Parathyroid adenoma (tissue), 2 donors: ENCODE results near the gene KMO.

Experiments
- H2AFZ ChIP-seq: fragments of 300-600 bp; sonication (generic); one replicate; pipeline ENCODE4 v1.7.0; 2017; ENCODE audit warnings: antibody characterized with exemption, mild to moderate bottlenecking
- H3K27ac ChIP-seq: fragments of 300-600 bp; sonication (generic); one replicate; pipeline ENCODE4 v1.7.0; 2017
- H3K27me3 ChIP-seq: fragments of 300-600 bp; sonication (generic); one replicate; pipeline ENCODE4 v1.7.0; 2017; ENCODE audit warnings: low read length; ENCODE audit not compliant: control insufficient read depth, insufficient read depth
- H3K36me3 ChIP-seq: fragments of 300-600 bp; sonication (generic); one replicate; pipeline ENCODE4 v1.7.0; 2017; ENCODE audit warnings: low read length; ENCODE audit not compliant: control insufficient read depth, insufficient read depth
- H3K4me1 ChIP-seq: fragments of 300-600 bp; sonication (generic); one replicate; pipeline ENCODE4 v1.7.0; 2017; ENCODE audit warnings: control low read depth
- H3K4me2 ChIP-seq: fragments of 300-600 bp; sonication (generic); one replicate; pipeline ENCODE4 v1.7.0; 2017; ENCODE audit warnings: low read length
- H3K4me3 ChIP-seq: fragments of 300-600 bp; sonication (generic); one replicate; pipeline ENCODE4 v1.7.0; 2017; ENCODE audit warnings: low read depth, low read length
- H3K79me2 ChIP-seq: fragments of 300-600 bp; sonication (generic); one replicate; pipeline ENCODE4 v1.7.0; 2017; ENCODE audit warnings: control low read depth
- H3K9ac ChIP-seq: fragments of 300-600 bp; sonication (generic); one replicate; pipeline ENCODE4 v1.7.0; 2017; ENCODE audit warnings: mild to moderate bottlenecking
- H3K9me3 ChIP-seq: fragments of 300-600 bp; sonication (generic); one replicate; pipeline ENCODE4 v1.7.0; 2017; ENCODE audit warnings: low read length; ENCODE audit not compliant: control insufficient read depth
- TF ChIP-seq, protein P1 (sequence below): fragments of 300-600 bp; sonication (generic); IDR thresholded peaks from one replicate; pipeline ENCODE4 v1.7.0; 2017; ENCODE audit warnings: antibody characterized with exemption, mild to moderate bottlenecking
- donor health status: primary hyperparathyroidism.

KMO gene

DNA sequence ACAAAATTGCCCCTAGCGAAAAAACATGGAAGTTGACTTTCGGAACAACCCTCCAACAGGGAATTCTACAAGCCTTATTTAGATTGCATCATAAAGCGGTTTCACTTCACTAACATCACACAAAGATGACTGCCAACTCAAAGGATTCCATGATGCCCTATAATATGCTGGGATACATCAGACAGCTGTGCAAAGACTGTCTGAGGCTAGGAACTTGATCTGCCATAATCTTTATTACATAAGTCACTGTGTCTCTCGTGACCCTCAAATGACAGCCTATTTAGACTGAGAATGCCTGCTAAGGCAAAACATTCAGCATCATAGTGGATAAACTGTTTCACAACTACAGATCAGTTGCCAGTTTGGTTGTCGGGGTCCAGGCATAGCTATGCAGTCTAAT, 36.4 kb upstream of the KMO start:
- no peaks in the 10 kb centered on the region for H3K9me3 ChIP-seq
- no peak overlapping the region for H3K4me2 ChIP-seq
- no peaks in the 10 kb centered on the region for H3K79me2 ChIP-seq
- H3K27me3 ChIP-seq = no peaks in the 10 kb centered on the region
- no peaks in the 10 kb centered on the region for H3K4me1 ChIP-seq
- no peak overlapping the region for H2AFZ ChIP-seq
- no peak overlapping the region for H3K4me3 ChIP-seq
- no peak overlapping the region for H3K9ac ChIP-seq
- no peak overlapping the region for H3K27ac ChIP-seq
- no peaks in the 10 kb centered on the region for H3K36me3 ChIP-seq
- TF ChIP-seq, protein P1, sequence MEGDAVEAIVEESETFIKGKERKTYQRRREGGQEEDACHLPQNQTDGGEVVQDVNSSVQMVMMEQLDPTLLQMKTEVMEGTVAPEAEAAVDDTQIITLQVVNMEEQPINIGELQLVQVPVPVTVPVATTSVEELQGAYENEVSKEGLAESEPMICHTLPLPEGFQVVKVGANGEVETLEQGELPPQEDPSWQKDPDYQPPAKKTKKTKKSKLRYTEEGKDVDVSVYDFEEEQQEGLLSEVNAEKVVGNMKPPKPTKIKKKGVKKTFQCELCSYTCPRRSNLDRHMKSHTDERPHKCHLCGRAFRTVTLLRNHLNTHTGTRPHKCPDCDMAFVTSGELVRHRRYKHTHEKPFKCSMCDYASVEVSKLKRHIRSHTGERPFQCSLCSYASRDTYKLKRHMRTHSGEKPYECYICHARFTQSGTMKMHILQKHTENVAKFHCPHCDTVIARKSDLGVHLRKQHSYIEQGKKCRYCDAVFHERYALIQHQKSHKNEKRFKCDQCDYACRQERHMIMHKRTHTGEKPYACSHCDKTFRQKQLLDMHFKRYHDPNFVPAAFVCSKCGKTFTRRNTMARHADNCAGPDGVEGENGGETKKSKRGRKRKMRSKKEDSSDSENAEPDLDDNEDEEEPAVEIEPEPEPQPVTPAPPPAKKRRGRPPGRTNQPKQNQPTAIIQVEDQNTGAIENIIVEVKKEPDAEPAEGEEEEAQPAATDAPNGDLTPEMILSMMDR = no peak

DNA sequence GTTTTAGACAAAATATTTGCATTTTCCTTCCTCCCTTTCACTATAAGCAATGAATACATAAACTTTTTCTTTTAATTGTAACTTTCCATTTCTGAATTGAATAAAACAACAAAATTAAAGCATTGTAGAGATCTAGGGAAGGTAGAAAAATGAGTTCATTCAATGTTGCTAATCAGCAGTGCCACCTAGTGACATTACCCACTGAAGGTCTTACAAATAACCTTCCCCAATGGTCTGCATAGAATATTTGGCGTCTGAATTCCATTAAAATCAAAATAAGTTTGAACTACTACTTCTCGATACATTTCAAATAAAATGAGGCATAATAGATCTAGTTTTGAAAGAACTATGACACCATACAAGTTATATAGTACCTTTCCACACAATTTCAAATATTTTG, 32.3 kb upstream of the KMO start:
- Histone ChIP-seq H2AFZ (no peak overlapping the region), H3K27ac (no peak overlapping the region), H3K9ac (no peak overlapping the region), H3K79me2 (no peaks in the 10 kb centered on the region), H3K4me2 (no peak overlapping the region), H3K4me3 (no peak overlapping the region), H3K27me3 (no peaks in the 10 kb centered on the region), H3K36me3 (no peaks in the 10 kb centered on the region), H3K9me3 (no peaks in the 10 kb centered on the region), H3K4me1 (no peaks in the 10 kb centered on the region)
- TF ChIP-seq, protein P1 = peak; percentile 9

DNA sequence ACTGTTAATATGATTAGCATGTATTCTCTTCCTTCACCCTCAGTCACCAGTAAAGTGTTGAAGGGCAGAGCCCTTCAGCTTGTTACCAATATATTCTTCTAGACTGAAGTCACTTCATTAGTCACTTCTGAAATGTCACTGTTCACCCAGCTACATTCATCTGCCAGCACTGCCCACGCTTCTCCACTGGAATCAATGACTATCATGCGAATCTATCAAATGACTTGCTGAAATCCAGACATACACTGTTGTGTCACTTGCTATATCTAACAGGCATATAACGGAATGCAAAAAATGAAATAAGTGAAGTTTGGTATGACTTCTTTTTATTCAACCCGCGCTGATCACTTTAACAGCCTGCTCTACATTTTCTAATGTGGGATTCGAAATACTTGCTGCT, 28.7 kb upstream of the KMO start:
- Histone ChIP-seq H3K27me3 (no peaks in the 10 kb centered on the region), H3K79me2 (no peaks in the 10 kb centered on the region), H3K4me1 (no peaks in the 10 kb centered on the region), H3K36me3 (no peaks in the 10 kb centered on the region), H3K27ac (no peak overlapping the region), H3K4me3 (no peak overlapping the region), H3K9ac (no peak overlapping the region), H3K4me2 (no peak overlapping the region), H2AFZ (no peak overlapping the region), H3K9me3 (no peaks in the 10 kb centered on the region)
- TF ChIP-seq, protein P1 = no peak

DNA sequence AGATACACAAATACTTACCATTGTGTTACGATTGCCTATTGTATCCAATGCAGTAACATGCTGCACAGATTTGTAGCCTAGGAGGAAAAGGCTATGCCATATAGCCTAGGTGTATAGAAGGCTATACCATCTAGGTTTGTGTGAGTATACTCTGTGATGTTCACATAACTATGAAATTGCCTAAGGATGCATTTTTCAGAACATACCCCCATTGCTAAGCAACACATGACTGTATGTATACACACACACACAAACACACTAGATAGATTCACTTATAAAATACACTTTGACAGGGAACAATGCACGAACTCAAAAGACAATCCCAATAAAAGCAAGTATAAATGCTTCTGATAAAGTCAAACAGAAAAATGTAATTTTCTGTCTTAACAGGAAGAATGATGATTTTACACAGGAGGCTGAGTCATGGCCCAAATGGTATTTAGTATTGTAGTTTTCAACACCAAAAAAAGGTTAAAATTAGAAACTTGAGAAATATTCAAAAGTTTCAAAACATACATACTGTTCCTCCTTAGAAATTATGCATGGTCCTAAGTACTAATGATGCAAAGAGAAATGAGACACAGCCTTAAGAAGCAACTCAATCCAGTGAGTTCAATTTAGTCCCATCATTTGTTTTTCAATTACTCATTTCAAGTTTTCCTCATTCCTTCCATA, 24.9 kb upstream of the KMO start:
- no peak overlapping the region for H3K27ac ChIP-seq
- no peaks in the 10 kb centered on the region for H3K27me3 ChIP-seq
- no peak overlapping the region for H3K4me2 ChIP-seq
- no peaks in the 10 kb centered on the region for H3K79me2 ChIP-seq
- H3K9ac ChIP-seq = no peak overlapping the region
- no peak overlapping the region for H3K4me3 ChIP-seq
- no peak overlapping the region for H2AFZ ChIP-seq
- TF ChIP-seq, protein P1 = no peak
- H3K9me3 ChIP-seq = no peaks in the 10 kb centered on the region
- no peaks in the 10 kb centered on the region for H3K4me1 ChIP-seq
- H3K36me3 ChIP-seq = no peaks in the 10 kb centered on the region

DNA sequence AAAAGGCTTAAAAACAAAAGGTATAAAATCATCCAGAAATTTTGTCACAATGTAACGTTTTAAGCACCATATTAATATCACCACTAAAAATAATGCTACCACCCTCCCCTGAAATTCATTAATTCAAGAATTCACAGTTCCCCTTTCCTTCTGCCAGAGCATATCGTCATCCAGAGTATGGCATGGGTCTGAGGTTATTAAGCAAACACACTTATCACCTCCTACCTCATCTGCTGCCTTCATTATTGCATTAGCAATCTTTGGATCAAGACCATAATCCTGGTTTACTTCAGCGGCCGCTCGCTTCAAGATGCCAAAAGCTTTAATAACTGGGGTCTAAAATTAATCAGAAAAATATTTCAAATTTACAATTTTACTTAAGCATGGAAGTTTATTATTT, 18.8 kb upstream of the KMO start:
- Histone ChIP-seq H3K79me2 (no peaks in the 10 kb centered on the region), H3K4me3 (no peak overlapping the region), H3K9ac (no peak overlapping the region), H3K27me3 (no peaks in the 10 kb centered on the region), H3K4me2 (no peak overlapping the region), H3K36me3 (no peaks in the 10 kb centered on the region), H3K4me1 (no peaks in the 10 kb centered on the region), H2AFZ (no peak overlapping the region), H3K9me3 (no peaks in the 10 kb centered on the region), H3K27ac (no peak overlapping the region)
- TF ChIP-seq, protein P1 = no peak
